Loucy (cell line): ENCODE results near the gene CLK4.

Source experiments
- CTCF ChIP-seq: fragments of 200-600 bp; sonication (generic); conservative IDR thresholded peaks from 2 replicates; pipeline ENCODE4 v1.5.1; 2014; ENCODE audit warnings: mild to moderate bottlenecking, antibody characterized with exemption, low read length
- EZH2phosphoT487 ChIP-seq: fragments of 200-600 bp; IDR thresholded peaks from 2 replicates; pipeline ENCODE4 v1.6.1; 2018; ENCODE audit warnings: antibody characterized with exemption, mild to moderate bottlenecking, moderate library complexity, borderline replicate concordance

- TF ChIP-seq CTCF (no peak), EZH2phosphoT487 (no peak)
These were observed 46.4 kb downstream of the CLK4 start for GRCh38 chr5:178580271-178580955.
